Fibroblast of upper back skin (primary cell): ENCODE data around the gene SOAT2.

ENCODE experiments used
- DNase-seq: peaks from one replicate; pipeline ENCODE4 v3.0.0-alpha.2; 2013

The SOAT2 gene

GRCh38 chr12:53102883-53103807 is at the start of gene SOAT2:
Gene SOAT2 (plus strand): TSS chr12:53103486. CDS start chr12:53103578, 92 bp downstream.
- no peak for DNase-seq

DNA sequence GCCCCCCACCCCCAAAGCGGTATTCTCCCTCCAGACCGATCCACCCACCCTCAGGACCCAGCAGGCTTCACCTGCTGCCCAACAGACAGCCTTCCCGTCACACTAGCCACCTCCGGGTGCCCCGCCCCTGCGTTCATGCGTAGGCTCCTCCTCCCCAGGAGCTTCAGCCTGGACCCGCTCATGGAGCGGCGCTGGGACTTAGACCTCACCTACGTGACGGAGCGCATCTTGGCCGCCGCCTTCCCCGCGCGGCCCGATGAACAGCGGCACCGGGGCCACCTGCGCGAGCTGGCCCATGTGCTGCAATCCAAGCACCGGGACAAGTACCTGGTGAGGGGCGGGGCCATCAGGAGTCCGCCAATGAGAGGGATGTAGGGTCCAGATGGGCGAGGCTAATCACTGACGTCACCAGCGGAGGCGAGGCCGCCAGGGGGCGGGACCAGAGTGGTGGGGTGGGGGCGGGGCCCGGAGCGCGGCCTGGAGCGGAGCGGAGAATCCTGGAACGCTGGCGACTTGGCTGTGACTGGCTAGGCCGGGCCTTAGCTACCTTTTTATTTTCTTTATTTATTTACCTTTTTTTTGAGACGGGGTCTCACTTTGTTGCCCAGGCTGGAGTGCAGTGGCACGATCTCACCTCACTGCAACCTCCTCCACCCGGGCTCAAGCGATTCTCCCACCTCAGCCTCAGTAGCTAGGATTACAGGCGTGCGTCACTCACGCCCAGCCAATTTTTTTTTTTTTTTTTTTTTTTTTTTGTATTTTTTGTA is 49.0 kb upstream of the SOAT2 start:
- DNase-seq: peak; percentile 88

DNA sequence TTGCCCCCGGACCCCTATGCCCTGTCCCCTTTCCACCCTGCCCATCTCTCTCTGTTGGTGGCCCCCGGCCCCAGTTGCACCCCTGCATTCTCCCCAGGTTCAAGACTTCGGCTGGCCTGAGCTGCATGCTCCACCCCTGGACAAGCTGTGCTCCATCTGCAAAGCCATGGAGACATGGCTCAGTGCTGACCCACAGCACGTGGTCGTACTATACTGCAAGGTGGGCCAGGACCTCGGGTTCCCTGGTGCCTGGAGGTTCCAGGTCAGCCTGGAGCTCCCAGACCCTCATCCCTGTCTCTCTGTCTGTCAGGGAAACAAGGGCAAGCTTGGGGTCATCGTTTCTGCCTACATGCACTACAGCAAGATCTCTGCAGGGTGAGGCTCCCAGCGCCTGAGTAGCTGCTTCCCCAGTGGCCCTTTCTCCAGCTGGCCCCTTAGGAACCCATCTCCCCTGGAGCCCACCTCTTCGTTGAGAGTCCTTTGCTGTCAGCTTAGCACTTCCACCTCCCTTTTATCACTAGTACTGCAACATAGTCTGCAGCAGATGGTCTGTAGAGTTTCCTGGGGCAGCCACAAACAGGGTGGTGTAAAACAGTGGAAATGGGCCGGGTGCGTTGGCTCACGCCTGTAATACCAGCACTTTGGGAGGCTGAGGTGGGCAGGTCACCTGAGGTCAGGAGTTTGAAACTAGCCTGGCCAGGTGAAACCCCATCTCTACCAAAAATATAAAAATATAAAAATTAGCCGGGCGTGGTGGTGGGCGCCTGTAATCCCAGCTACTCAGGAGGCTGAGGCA is 47.6 kb upstream of the SOAT2 start:
- DNase-seq: no peak

- no peak for DNase-seq
Observed at GRCh38 chr12:53056296-53056695, 47.0 kb upstream of the SOAT2 start.

DNA sequence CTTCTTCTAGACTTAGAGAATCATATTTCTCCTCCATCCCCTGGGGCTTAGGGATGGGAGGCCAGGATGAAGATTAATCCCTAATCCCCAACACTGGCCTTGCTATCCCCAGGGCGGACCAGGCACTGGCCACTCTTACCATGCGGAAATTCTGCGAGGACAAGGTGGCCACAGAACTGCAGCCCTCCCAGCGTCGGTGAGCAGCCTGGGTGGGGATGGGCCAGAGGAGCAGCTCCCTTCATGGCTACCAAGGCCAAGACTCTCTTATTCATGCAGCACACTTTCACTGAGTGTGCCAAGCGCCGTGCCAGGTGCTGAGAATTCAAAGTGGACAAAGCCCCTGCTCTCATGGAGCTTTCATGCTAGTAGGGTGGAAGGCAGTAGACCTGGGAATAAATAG is 46.4 kb upstream of the SOAT2 start:
- no peak for DNase-seq

DNA sequence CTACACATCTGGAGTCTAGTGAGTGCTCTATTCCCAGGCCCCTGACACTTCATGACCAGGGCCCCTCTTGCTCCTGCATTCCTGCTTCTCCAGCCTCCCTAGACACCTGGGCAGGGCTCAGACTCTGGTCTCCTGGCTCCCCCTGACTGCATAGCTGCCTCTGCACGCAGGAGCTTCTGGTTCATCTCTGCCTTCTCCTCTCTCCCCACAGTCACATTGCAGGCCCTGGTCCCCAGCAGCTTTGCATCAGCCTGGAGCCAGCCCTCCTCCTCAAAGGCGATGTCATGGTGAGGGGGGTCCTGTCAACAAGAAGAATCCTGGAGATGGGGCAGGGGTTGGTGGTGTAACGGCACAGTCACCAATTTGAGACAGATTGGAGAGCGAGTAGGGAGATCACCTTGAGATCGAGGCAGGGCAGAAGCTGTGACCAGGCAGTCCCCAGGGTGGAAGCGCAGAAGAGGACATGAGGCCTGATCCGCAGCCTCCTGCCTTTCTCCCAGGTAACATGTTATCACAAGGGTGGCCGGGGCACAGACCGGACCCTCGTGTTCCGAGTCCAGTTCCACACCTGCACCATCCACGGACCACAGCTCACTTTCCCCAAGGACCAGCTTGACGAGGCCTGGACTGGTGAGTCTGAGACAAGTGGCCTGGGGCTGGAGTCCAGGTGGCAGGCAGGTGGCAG is 45.3 kb upstream of the SOAT2 start:
- DNase-seq: no peak

GRCh38 chr12:53058674-53059433 is 44.4 kb upstream of the SOAT2 start:
- DNase-seq: no peak

GRCh38 chr12:53059434-53060063 is 43.7 kb upstream of the SOAT2 start:
- no peak for DNase-seq

GRCh38 chr12:53060064-53060720 is 43.1 kb upstream of the SOAT2 start:
- no peak for DNase-seq

GRCh38 chr12:53060721-53061276 is 42.5 kb upstream of the SOAT2 start:
- DNase-seq: no peak

GRCh38 chr12:53061404-53062010 is 41.8 kb upstream of the SOAT2 start:
- no peak for DNase-seq

DNA sequence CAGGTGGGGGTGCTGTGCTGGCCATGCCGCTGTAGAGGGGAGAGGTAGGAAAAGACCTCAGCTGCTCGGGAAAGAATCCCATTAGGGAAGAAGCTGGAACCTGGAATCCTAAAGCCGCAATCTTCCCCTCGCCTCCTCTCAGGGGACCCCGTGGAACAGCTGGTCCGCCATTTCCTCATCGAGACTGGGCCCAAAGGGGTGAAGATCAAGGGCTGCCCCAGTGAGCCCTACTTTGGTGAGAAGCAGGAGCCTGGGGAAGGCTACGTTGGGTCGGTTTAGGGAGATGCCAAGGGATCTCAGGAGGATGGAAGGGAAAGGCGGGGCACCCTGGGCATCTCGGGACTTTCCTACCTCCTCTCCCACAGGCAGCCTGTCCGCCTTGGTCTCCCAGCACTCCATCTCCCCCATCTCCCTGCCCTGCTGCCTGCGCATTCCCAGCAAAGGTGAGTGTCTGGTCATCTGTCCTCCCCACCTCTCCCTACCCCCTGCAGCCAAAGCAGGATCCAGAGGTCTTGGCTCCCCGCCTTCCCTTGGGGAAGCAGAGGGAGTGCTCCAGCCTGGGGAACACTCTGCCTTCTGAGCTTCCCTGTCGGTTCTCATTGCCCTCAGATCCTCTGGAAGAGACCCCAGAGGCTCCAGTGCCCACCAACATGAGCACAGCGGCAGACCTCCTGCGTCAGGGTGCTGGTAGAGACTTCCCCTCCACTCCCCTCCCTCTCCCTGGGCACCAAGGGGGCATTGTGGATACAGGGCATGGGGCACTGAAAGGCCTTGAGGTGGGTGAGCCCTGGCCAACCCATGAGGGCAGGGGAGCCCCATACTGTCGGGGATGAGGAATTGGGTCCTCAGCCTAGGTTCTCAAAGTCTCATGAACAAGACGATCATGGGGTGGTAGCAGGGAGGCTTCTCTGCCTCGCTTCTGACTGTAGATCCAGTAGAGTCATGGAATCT is 41.0 kb upstream of the SOAT2 start:
- no peak for DNase-seq

GRCh38 chr12:53062977-53063707 is 40.1 kb upstream of the SOAT2 start:
- DNase-seq: no peak

- peak; percentile 66 for DNase-seq
Observed at GRCh38 chr12:53063708-53064612, 39.3 kb upstream of the SOAT2 start.

GRCh38 chr12:53064613-53065436 is 38.5 kb upstream of the SOAT2 start:
- DNase-seq: no peak

- no peak for DNase-seq
Observed at GRCh38 chr12:53065470-53065869, 37.8 kb upstream of the SOAT2 start.
